ENCODE data around the gene ERFL.
"Not testable (repeated sequence)": the region's sequence is repeated elsewhere in the genome, so short reads cannot be mapped to it uniquely, and the experiment has no call there.

Gene ERFL

DNA sequence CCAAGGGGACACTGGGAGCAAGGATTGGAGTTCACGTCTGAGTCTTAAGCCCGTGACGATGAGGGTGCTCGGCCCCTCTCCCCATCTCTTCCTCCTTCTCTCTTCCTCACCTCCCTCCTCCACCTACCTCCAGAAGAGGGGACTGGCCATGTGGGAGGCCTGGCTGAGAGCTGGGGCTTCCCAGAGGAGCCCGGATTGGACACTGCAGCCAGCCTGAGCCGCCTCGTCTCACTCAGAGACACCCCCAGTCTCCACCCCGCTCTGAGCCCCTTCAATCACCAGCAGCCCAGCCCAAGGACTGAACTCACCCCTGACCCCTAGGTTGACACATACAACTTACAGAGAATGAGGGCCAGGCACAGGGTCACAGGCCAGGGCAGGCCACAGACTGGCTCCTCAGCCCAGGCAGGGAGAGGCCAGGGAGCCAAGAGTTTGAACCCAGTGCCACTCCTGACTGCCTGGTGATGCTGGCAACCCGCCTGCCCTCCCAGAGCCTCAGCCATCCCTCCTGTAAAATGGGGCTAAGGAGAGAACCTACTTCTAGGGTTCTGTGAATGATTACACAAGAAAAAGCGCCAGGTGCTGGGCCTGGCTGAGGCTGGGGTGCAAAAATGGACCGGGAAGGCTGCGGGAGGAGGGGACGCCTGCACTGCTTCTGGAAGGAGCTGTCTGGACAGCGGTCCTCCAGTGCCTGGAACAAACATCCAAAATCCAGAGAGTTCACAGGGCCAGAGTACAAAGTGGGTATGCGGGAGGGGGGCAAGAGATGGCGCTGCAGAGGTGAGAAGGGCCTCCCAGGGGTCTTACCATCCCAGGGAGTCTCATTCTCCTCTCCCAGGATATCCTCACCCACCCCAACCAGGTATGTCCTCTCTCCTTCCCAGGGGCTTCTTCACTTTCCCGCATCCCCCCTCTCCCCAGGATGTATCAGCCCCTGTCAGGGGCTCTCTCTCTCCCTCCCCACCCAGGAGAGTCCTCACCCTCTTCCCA, 50.0 kb downstream of the ERFL start:
- no peak for DNase-seq (ENCODE audit: low spot score)

DNA sequence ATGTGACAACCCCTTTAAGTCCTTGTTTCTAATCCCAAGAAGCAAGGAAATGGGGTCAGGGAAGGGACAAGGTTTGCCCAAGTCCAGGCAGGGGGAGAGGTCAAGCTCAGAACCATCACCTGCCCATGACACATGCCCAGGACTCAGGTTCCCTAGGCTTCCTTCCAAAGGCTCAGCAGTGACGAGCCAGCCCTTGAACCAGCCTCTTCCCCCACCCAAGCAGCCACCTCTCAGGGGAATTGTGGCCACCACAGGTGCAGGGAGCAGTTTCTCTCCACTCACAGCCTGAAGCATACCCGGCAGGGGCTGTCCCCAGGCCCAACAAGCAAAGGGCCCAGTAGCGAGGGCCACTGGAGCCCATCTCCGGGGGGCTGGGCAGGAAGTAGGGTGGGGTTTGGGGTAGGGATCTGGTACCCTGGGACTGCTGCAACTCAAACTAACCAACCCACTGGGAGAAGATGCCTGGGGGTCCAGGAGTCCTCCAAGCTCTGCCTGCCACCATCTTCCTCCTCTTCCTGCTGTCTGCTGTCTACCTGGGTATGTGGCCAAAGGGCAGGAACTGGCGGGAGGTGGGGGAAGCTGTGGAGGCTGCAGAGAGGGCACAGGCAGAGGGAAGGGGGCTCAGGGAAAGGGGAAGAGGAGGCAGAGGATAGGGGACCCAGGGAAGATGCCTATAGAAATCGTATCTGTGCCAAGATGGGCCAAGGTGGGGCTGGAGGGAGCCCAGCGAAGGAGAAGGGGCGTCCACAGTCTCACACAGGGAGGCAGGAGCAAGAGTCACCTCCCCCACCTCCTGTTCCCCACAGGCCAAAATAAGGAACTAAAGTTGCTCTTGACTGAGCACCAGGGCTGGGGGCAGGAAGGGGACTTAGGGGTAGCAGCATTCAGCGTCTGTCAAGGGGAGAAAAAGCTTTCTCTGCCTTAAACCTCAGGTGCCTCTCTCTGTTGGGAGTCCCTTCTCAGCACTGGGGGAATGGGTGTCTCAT, 51.1 kb downstream of the ERFL start, which contains the start of gene CD79A:
CD79A (plus strand) TSS at position 433 of the 986 bp plus-strand sequence; CDS start at position 459, 26 bp downstream.
- DNase-seq (ENCODE audit: low spot score) = no peak

DNA sequence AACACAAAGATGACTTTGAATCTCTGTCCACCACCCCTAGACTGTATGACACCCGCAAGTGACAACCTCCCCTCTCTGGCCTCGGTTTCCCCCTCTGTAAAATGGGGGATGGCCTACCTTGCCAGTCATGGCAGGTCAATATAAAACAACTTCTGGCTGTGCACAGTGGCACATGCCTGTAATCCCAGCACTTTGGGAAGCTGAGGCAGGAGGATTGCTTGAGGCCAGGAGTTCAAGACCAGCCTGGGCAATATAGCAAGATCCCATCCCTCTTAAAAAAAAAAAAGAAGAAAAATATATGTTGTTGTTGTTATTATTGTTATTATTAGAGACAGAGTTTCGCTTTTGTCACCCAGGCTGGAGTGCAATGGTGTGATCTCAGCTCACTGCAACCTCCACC, 52.3 kb downstream of the ERFL start:
- not testable (repeated sequence) for DNase-seq (ENCODE audit: low spot score)

DNA sequence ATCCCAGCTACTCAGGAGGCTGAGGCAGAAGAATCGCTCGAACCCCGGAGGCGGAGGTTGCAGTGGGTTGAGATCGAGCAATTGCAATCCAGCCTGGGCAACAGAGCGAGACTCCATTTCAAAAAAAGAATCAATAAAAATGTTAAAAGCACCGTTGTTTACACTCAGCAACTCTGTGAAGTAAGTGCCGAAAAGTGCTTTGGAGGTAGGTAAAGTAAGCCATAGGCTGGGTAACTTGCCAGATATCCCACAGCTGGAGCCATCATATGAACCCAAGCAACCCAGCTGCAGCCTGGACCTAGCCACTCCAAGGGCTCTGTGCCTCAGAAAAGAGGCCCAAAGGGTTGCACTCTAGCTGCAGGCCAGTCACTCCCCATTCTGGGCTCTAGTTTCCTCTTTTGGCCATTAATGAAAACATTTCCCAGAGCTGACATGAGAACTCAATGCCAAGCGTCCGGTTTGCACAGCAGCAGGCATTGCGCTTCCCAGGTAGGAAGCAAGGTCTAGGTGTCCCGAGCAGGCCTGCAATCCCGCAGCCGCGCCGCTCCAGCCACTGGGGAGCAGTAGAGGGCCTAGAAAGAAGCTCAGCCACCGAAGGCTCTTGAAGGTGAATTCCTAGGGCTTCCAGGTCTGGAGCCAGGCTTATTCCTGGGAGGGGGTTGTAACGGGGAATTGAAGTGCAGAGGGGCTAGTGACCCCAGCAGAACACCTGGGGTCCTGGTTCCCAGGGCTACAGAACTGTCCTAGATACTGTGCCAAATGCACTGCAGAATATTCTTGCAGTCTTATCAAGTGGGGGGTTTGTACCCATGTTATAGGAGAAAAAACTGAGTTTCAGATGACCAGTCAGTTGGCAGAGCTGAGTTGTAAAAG, 55.2 kb downstream of the ERFL start:
- DNase-seq (ENCODE audit: low spot score) = peak; percentile 83

DNA sequence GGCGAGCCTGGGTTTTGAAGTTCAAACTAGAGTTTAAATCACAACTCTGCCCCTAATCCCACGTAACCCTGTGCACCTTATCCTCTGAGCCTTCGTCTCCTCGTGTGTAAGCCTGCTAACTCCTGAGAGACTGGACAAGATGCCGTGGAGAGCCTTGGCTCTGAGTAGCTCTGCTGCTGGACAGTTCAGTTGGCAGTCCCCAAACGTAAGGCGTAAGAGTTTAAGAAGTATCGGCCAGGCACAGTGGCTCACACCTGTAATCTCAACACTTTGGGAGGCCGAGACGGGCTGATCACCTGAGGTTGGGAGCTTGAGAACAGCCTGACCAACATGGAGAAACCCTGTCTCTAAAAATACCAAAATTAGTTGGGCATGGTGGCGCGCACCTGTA, 55.9 kb downstream of the ERFL start:
- no peak for DNase-seq (ENCODE audit: low spot score)

DNA sequence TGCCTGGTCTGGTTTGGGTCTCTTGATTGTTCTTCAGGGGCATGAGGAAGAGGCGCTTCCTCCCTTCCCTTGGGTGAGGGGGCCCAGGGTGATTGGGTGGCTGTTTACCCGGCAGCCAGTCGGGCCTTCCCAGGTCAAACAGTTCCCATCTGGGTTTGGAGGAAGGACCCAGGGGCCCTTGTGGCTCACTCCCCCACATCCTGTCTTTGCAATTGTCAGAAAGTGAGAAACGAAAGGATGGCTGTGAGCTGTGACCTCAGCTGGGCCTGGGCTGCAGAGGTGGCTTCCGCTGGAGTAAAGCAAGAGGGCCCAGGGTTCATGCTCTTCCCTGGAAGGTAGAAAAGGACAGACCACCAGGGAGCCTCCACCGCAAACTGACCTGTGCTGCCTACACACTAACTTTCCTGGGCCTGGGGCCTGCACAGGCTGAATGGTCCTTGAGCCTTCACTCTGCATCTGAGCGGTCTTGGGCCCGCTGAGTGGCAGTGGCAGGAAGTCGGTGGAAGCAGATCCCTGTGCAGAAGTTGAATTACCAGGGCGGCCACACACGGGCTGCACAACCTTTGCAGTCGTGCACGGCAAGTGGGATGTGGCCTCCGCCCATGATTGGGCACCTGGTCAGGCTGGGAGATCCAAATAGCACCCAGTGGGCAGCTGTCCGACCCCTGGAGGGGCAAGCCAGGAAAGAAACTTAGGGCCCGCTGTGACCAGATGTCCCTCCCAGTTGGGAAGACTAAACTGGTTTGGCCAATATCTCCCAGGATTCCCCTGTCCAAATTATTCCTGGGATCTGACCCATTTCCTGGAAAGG, 56.5 kb downstream of the ERFL start:
- no peak for DNase-seq (ENCODE audit: low spot score)

DNA sequence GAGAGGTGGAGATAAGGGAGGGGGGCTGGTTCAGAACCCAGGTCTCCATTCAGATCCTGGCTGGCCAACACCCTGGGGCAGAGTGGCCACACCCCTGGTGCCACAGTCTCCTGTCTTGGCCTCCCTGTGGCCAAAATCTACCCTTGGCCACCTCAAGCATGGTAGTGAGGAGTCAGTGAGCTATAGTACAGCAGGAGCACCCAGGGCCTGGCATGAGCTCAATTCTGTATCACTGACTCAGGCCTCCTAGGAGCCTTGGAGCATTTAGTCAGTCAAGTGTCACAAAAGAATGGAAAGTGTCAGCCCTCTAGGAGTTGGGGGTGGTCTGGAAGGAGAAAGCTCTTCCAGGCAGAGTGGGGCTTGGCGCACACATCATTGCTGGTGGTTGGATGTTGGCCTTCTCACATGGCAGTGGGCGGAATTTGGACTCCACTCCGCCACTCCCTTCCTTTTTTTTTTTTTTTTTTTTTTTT, 57.8 kb downstream of the ERFL start:
- no peak for DNase-seq (ENCODE audit: low spot score)

DNA sequence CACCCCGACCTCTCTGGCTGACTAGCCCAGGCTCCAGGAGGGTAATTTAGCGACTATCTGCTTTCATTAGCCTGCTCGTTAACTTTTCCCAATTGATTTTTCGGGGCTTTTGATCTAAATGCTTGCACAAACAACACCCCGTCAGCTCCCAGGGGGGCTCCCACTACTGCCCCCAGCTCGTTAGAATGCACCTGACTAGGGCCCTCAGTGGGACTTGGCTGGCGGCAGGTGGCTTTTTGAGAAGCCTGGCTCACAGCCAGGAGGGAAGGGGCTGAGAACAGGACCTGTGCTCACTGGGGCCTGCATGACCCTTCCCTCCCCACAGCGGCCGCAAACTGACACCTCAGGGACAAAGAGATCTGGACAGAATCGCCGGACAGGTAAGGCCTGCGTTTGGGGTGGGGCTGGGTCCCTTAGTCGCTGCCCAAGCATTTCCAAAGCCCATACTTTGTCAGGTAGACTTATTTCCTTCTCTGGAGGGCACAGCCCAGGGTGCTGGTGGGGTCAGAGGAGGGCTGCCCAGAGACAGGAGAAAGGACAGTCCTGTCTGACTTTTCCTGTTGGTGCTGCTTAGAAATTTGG, 58.8 kb downstream of the ERFL start:
- DNase-seq (ENCODE audit: low spot score) = no peak

DNA sequence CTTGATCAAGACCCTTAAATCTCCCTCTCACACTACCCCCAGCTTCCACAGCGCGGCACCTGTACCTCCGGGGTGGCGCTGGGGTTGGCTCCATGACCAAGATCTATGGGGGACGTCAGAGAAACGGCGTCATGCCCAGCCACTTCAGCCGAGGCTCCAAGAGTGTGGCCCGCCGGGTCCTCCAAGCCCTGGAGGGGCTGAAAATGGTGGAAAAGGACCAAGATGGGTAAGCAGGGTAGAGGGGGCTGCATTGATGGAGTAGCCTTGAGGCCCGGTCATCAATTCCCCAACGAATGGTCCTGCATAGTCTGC, 59.3 kb downstream of the ERFL start:
- no peak for DNase-seq (ENCODE audit: low spot score)

DNA sequence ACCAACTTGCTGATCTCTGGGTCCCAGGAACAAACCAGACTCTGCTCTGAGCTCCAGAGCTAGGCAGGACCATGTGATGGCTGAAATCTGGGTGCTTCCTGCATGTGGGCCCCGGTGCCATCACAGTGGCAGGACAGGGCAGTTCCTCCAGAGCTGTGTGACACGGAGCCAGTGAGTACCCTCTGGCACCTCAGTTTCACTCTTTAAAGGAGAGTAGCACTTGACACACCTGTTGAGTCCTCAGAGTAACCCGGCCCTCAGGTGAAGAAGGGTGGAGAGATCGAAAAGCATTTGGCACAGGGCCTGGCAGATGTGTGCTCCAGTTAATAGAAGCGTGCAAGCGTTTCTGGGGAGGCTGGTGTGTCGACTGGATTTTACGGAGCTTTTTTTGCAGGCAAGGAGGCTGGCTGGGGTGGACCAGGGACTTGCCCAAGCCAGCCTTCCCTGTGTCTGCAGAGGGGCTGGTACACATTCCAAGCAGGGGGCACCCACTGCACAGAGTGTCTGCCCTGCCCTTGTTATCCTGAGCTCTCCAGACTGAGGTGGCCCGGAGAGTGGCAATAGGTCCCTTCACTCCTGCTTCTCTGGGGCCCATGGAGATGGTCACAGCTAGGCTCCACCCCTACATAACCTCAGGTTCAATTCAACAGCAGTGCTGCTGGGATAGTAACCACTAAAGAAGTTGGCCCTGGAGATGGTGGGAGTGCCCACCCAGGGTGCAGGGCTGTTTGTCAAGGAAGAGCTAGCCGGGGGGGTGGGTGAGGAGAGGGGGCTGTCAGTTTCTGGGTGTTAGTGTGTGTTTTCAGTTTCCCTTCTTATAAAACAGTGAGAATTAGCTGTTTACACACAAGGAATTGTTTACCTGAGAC, 59.9 kb downstream of the ERFL start:
- no peak for DNase-seq (ENCODE audit: low spot score)

DNA sequence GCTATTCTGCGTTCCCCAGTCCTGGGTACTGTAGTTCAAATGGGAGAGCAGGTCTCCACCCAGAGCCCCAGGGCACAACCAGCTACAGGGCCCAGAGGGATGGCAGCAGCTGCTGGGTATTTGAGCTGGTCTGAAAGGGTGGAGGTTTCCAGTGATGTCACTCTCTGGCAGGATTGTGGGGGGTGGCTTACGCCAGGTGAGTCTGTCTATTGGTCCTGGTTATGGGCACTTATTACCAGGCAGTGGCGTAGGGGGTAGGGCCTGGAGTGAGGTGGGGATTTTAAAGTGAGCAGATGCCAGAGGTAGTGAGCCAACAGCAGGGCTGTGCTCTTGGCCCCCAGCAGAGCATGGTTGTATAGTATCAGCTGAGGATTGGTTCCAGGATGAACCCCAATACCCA, 62.0 kb downstream of the ERFL start:
- no peak for DNase-seq (ENCODE audit: low spot score)

DNA sequence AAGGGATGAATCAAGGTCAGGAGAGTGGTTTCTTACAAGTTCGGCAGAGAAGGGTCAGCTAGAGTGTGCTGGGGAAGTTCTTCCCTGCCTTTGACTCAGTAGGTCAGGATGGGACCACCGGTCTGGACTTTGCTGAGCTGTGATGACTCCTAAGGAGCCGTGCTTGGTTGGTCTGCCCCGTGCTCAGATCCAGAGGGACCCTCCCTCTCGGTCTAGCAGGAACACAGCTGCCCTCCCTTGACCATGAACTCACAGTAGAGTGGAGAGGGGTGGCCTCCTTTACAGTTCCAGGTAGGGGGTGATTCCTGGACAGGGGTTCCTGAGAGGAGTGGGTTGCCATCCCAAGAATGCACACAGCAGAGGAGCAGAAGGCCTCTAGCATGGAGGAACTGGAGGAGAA, 63.9 kb downstream of the ERFL start:
- no peak for DNase-seq (ENCODE audit: low spot score)

DNA sequence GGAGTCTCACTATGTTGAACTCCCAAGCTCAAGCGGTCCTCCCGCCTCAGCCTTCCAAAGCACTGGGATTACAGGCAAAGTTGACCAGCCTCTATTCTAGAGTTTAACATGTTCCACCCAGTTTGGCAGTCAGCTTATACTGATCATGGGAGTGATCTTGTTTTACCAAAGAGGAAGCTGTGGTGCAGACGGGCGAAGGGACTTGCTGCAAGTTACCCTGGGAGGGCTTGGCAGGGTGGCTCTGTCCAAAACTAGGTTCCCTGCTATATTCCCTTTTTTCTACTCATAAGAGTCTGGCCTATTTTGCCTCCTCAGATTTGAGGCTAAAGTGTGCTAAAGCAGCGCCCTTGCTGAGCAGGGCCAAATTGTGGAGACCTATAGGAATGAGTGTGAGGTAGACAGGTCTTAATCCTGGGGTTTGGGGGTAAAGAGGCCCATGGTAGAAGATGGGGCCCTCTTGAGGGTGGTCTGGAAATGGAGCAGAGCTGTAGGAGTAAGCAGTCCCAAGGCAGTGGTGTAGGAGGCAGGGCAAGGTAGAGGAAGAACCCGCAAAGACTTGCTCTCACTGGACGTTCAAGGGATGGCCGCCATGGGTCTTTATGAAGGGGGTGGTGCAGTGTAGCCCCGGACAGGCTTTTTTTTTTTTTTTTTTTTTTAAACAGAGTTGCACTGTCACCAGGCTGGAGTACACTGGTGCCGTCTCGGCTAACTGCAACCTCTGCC, 64.9 kb downstream of the ERFL start:
- DNase-seq (ENCODE audit: low spot score) = no peak

DNA sequence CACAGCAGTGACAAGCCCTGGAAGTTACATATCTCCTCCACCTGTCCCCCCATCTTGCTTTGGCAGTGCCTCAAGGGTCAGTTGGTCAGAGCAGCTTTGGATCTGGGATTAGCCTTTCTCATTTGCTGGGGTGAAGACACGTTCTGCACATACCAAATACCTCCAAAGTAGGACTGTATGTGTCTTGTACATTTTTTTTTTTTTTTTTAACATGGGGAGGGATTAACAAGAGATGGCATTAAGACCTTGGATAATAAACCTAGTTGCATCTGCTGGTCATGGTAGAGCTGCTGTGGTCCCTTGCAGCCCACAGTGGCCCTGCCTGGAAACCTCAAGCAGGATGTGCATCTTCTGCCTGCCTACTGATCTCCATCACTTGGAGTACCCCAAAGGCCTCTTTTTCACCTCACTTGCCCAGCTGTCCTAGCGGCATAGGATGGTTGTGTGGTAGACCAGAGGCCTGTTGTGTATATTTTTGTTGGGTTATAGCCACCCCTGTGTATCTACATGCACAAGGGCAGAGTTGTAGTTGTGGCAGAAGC, 65.7 kb downstream of the ERFL start:
- no peak for DNase-seq (ENCODE audit: low spot score)

DNA sequence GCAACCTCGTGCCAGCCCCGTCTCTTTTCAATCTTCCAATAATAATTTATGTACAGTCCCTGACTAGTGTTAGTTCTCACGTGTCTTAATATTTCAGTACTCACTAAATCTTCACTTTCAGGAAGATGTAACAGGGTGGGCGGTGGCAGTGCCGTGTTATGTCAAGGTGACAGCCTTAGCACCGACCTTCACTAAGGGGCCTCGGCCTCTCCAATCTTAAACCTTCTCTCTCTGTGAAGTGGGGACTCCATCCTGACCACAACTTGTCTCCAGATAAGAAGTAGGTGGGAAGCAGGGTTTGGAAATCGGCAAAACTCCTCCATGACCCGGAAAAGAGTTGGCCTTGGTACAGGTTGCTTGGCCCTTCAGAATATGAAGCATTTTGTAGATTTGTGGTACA, 66.4 kb downstream of the ERFL start:
- no peak for DNase-seq (ENCODE audit: low spot score)

DNA sequence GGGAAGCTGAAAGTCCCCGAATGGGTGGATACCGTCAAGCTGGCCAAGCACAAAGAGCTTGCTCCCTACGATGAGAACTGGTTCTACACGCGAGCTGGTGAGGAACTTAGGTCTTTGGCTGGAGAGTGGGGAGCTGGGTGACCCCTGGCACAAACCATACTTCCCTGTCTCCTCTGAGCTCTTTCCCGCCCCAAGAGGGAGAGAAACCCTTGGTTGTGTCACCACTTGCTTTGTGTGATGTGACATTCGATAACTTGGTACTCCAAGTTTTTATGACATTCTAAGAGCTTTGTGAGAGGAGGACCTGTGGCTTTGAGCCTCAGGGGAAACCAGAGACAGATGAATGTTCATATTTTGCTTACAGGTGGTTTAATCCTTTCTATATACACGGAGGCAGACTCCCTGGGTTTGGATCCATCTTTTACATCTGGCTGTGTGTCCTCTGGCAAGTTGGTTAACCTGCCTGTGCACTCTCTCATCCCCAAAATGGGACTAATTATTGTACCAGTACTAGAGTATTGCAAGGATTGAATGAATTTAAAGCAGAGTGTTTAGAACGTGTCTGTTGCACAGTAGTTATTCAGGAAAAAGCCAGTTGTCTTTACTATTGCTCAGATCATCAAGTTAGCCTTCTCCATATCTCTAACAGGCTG, 67.0 kb downstream of the ERFL start:
- DNase-seq (ENCODE audit: low spot score) = no peak

DNA sequence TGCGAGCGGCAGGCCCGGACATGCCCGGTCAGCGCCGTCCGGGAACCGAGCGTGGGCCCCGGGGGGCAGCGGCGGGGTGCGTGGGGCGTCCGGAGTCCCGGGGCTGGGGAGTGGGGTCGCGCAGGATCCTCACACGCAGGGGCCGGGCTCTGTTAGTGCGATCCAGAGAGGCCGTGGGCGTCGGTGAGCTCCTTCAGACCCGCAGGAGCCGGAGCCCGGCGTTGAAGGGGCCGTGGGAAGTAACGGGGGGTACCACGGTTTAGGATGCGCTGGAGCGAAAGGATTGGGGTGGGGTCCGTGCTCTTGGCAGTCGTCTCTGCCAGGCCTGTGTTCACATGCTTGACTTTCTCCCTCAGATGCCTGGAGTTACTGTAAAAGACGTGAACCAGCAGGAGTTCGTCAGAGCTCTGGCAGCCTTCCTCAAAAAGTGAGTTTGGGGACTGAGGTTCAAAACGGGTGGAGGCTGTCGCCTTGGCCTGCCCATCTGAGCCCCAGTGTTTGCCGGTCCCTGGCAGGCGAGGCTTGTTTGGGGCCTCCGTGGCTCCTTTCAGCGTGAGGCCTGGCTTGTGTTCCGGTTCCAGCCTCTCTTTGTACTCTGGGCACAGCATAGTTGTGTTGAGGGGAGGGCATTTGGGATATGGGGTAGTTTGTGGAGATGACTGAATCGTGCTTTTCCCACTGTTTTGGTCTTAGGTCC, 67.7 kb downstream of the ERFL start:
- DNase-seq (ENCODE audit: low spot score) = no peak
